PC-9 (cell line): ENCODE data around the gene ARFGEF3.

Source experiments
- EZH2 ChIP-seq: fragments of 200-600 bp; sonication (generic); IDR thresholded peaks from 2 replicates; pipeline ENCODE4 v1.8.0; 2017; ENCODE audit warnings: antibody characterized with exemption, low read depth
- TF ChIP-seq, protein P1 (sequence below): fragments of 200-600 bp; sonication (generic); conservative IDR thresholded peaks from 2 replicates; pipeline ENCODE4 v1.6.1; 2017; ENCODE audit warnings: mixed run types, antibody characterized with exemption, mild to moderate bottlenecking, moderate library complexity

DNA sequence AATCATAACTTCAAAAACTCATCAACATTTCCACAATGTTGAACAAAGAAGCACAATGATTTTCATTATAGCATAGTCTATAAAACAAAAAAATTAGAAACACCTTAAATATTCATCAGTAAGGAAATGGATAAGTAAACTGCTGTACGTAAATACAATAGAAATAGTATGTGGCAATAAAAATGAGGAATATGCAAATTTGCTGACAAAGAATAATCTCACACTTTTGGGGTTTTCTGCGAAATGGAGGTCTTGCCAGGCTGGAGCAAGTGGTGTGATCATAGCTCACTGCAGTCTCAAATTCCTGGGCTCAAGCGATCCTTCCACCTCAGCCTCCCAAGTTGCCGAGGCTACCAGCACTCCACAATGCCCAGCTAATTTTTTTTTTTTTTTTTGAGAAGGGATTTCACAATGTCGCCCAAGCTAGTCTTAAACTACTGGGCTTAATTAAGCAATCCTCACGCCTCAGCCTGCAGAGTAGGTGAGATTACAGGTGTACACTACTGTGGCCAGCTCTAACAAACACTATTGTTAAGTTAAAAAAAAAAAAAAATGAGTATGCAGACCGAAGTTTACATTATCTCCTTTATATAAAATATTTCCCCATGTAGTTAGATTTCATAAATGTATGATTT, 157.1 kb downstream of the ARFGEF3 start:
- TF ChIP-seq EZH2: no peak
- TF ChIP-seq, protein P1, sequence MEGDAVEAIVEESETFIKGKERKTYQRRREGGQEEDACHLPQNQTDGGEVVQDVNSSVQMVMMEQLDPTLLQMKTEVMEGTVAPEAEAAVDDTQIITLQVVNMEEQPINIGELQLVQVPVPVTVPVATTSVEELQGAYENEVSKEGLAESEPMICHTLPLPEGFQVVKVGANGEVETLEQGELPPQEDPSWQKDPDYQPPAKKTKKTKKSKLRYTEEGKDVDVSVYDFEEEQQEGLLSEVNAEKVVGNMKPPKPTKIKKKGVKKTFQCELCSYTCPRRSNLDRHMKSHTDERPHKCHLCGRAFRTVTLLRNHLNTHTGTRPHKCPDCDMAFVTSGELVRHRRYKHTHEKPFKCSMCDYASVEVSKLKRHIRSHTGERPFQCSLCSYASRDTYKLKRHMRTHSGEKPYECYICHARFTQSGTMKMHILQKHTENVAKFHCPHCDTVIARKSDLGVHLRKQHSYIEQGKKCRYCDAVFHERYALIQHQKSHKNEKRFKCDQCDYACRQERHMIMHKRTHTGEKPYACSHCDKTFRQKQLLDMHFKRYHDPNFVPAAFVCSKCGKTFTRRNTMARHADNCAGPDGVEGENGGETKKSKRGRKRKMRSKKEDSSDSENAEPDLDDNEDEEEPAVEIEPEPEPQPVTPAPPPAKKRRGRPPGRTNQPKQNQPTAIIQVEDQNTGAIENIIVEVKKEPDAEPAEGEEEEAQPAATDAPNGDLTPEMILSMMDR: no peak
